Keratinocyte (primary cell): ENCODE measurements around the gene CANX.

ENCODE experiments used
- CTCF ChIP-seq, 3 experiments: IDR thresholded peaks in 1 of 3; conservative IDR thresholded peaks in 1 of 3; optimal IDR thresholded peaks in 1 of 3; 2 replicates in 2 of 3; 3 replicates in 1 of 3; pipeline versions ENCODE3 to v1.5.1; 2011; ENCODE audit warnings: low read length in 3 of 3, mild to moderate bottlenecking in 3 of 3, moderate library complexity in 2 of 3, control low read depth in 1 of 3, inconsistent platforms in 1 of 3; ENCODE audit not compliant: insufficient read depth in 2 of 3; ENCODE audit errors: extremely low read depth in 1 of 3
- EZH2 ChIP-seq: IDR thresholded peaks from one replicate; pipeline ENCODE4 v1.6.1; 2012; ENCODE audit warnings: inconsistent platforms, mild to moderate bottlenecking, low read length, moderate library complexity

- no peak for TF ChIP-seq CTCF (optimal IDR thresholded peaks at IDR 0.05 in 1 of 3, IDR thresholded peaks at IDR 0.05 in 1 of 3, conservative IDR thresholded peaks at IDR 0.05 in 1 of 3; ENCODE audit: extremely low read depth in 1 of 3, insufficient read depth in 2 of 3, low read length in 3 of 3)
- no peak for TF ChIP-seq EZH2
Observed at GRCh38 chr5:179698935-179699615, at the start of gene CANX.
